Esophagus squamous epithelium (tissue), 5 donors: ENCODE measurements around the gene ATAD1. TPM values are rescaled to one million over a fixed set of nuclear protein-coding genes. Genes with fewer than 3 reads are reported as not detected.
"Not testable (repeated sequence)": the region's sequence is repeated elsewhere in the genome, so short reads cannot be mapped to it uniquely, and the experiment has no call there.

ENCODE experiments used
- DNase-seq: peaks from one replicate; lab custom pipeline; 2025; lab: John Stamatoyannopoulos, UW
- H3K27ac ChIP-seq, 4 donors: fragments of 200-600 bp; sonication (generic); one replicate each; pipeline ENCODE4 v1.5.1; 2016 to 2019; ENCODE audit warnings: mild to moderate bottlenecking in 1 of 4
- H3K27me3 ChIP-seq, 4 donors: fragments of 200-600 bp; sonication (generic); 1 replicate in 3 of 4; 2 replicates in 1 of 4; pipeline versions ENCODE4 v1.5.1 to v1.6.0; 2017 to 2021; ENCODE audit warnings: antibody characterized with exemption in 1 of 4
- H3K36me3 ChIP-seq, 3 donors: fragments of 200-600 bp; sonication (generic); one replicate each; pipeline ENCODE4 v1.5.1; 2016 to 2019
- H3K4me1 ChIP-seq, 3 donors: fragments of 200-600 bp; sonication (generic); one replicate each; pipeline ENCODE4 v1.5.1; 2017 to 2019
- H3K4me3 ChIP-seq, 4 donors: fragments of 200-600 bp; sonication (generic); 1 replicate in 3 of 4; 2 replicates in 1 of 4; pipeline ENCODE4 v1.5.1; 2016 to 2019; ENCODE audit warnings: mild to moderate bottlenecking in 2 of 4, moderate library complexity in 1 of 4
- H3K9me3 ChIP-seq, 3 donors: fragments of 200-600 bp; sonication (generic); one replicate each; pipeline ENCODE4 v1.5.1; 2016 to 2019
- CTCF ChIP-seq, 6 experiments: fragments of 450-650 bp in 4 of 6; fragments of 200-600 bp in 2 of 6; sonication (generic) in 2 of 6; IDR thresholded peaks; one replicate each; pipeline ENCODE4 v1.5.1; 2016 to 2019; ENCODE audit warnings: antibody characterized with exemption in 6 of 6, mild to moderate bottlenecking in 4 of 6, moderate library complexity in 4 of 6
- POLR2A ChIP-seq, 4 donors: fragments of 450-650 bp; IDR thresholded peaks; one replicate each; pipeline ENCODE4 v1.6.1; 2017; ENCODE audit warnings: antibody characterized with exemption in 4 of 4, mild to moderate bottlenecking in 4 of 4, moderate library complexity in 3 of 4
- WGBS, 2 donors: methylation state at CpG; one replicate each; pipeline ENCODE4 v1.1.5; 2018; 5-methylcytosine and 5-hydroxymethylcytosine counted together
- intact Hi-C: fragments of 100-400 bp; cut with DNase I; formaldehyde crosslinking; loops from one replicate; pipeline ENCODE4 v1.15.0; 2022
- total RNA-seq, 4 donors: library from RNA; depleted of rRNA; stranded (reverse); fragments of >200 nt; gene quantifications; one replicate each; pipeline ENCODE4 v1.1.0, GENCODE V29; 2016
- donor health status: DM: yes; HTN: yes; CAD: no.

ATAD1 gene
- total RNA-seq, 4 donors from 2014 or later: 22.3 to 30.1 (median 26.2) TPM

GRCh38 chr10:87864496-87865059, 46.6 kb upstream of the ATAD1 start:
- intact Hi-C loops: loop anchor here (10.0 kb wide), 1 partner anchor 690 kb away; no protein-coding TSS in a partner anchor
- TF ChIP-seq POLR2A (IDR thresholded peaks at IDR 0.05) (no peak), CTCF (IDR thresholded peaks at IDR 0.05) (no peak)
- no peaks in the 10 kb centered on the region for H3K9me3 ChIP-seq
- DNase-seq: no peak
- WGBS, 2 donors: 1% methylated on average over 16 of the region's 16 CpGs
- H3K4me1 ChIP-seq: peaks cover 11 to 45% (median 14%) of the 10 kb centered on the region in 3 donors
- no peaks in the 10 kb centered on the region for H3K27me3 ChIP-seq
- H3K4me3 ChIP-seq: peak overlapping the region; percentile 69 to 97 (median 92)
- H3K36me3 ChIP-seq: no peaks in the 10 kb centered on the region
- H3K27ac ChIP-seq: peak overlapping the region; percentile 96 to 99 (median 98)

- not testable (repeated sequence) for H3K36me3 ChIP-seq, H3K27me3 ChIP-seq, H3K9me3 ChIP-seq, DNase-seq
- intact Hi-C loops: loop anchor here (10.0 kb wide), 1 partner anchor 691 kb away; no protein-coding TSS in a partner anchor
- Histone ChIP-seq H3K4me3 (peak overlapping the region; percentile 69 to 97 (median 92)), H3K4me1 (peaks cover 8 to 39% (median 10%) of the 10 kb centered on the region in 3 donors), H3K27ac (peak overlapping the region; percentile 96 to 99 (median 98))
- WGBS, 2 donors: 0 to 1% methylated on average over 1 to 8 of the region's 47 CpGs
These were observed 46.0 kb upstream of the ATAD1 start for GRCh38 chr10:87863951-87864495.

- peak within 1 kb of the TSS; percentile 96 to 99 (median 98) for H3K27ac ChIP-seq
- WGBS, 2 donors: 0% methylated on average over 4 to 13 of the region's 89 CpGs
These were observed 45.3 kb upstream of the ATAD1 start, which contains the start of the genes KLLN and PTEN for GRCh38 chr10:87863053-87863943. Gene KLLN, minus strand, starts transcription at chr10:87863533. Its CDS starts 1,046 bp downstream, at chr10:87862487. Gene PTEN, plus strand, starts transcription at chr10:87863625. Its CDS starts 845 bp downstream, at chr10:87864470.

GRCh38 chr10:87862679-87863052, 44.6 kb upstream of the ATAD1 start:
- Histone ChIP-seq H3K27ac (peak overlapping the region; percentile 96 to 99 (median 98)), H3K36me3 (no peaks in the 10 kb centered on the region), H3K9me3 (no peaks in the 10 kb centered on the region), H3K4me1 (peaks cover 4 to 26% (median 10%) of the 10 kb centered on the region in 3 donors), H3K4me3 (peak overlapping the region; percentile 69 to 97 (median 92)), H3K27me3 (no peaks in the 10 kb centered on the region)
- TF ChIP-seq CTCF (IDR thresholded peaks at IDR 0.05) (no peak), POLR2A (IDR thresholded peaks at IDR 0.05) (no peak)
- DNase-seq: no peak
- intact Hi-C loops: loop anchor here (10.0 kb wide), 1 partner anchor 692 kb away; no protein-coding TSS in a partner anchor
- WGBS, 2 donors: 0% methylated on average over 11 to 13 of the region's 21 CpGs

More at GRCh38 chr10:87863053-87863943, 45.3 kb upstream of the ATAD1 start, which contains the start of the genes KLLN and PTEN:
- Histone ChIP-seq H3K4me1 (peaks cover 4 to 32% (median 10%) of the 10 kb centered on the region in 3 donors), H3K4me3 (peak within 1 kb of the TSS; percentile 69 to 97 (median 92)), H3K27me3 (no peaks in the 10 kb centered on the region), H3K9me3 (no peaks in the 10 kb centered on the region), H3K36me3 (no peaks in the 10 kb centered on the region)
- DNase-seq: peak; percentile 76
- peak in 3 of 4 donors; percentile 53 to 94 (median 93) for TF ChIP-seq POLR2A (IDR thresholded peaks at IDR 0.05)
- no peak for TF ChIP-seq CTCF (IDR thresholded peaks at IDR 0.05)
- intact Hi-C loops: loop anchor here (10.0 kb wide), 1 partner anchor 692 kb away; no protein-coding TSS in a partner anchor
